ENCODE data around the gene DENND5B. TPM values are rescaled to one million over a fixed set of nuclear protein-coding genes. Genes with fewer than 3 reads are reported as not detected.
A peak's percentile ranks its signal among the peaks of the same experiment; 100 is the strongest.
"Not testable (repeated sequence)": the region's sequence is repeated elsewhere in the genome, so short reads cannot be mapped to it uniquely, and the experiment has no call there.

The DENND5B gene
- total and polyA plus RNA-seq, 10 of the 15 experiments (the other 5 are each of a cell fraction or from before 2014, with no cell fraction given) = 0.39 to 32.5 (median 20.6) TPM

DNA sequence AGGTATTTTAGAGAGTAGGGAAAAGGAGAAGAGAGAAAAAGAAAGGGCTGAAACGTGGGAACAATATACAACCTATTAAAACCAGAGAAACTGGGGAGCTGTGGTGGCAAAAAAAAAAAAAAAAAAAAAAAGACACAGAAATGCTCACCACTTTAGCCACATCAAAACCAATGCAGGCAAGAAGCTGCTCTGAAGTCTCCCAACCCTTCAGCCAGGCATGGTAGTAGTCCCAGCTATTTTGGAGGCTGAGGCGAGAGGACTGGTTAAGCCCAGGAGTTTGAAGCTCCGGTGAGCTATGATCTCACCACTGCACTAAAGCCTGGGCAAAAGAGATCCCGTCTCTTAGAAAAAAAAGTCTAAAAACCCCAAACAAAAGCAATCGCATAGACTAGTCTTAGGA is 33.2 kb downstream of the DENND5B start:
- H3K9me3 ChIP-seq (replicated peaks; ENCODE audit: control insufficient read depth, insufficient read depth, low read length) = peaks cover 3% of the 10 kb centered on the region; the same call in 2 of the 3 replicates
- BruUV-seq (replicated peaks) = no TSS peak
- ATAC-seq = no peak
- 0 out of 2 replicates have a peak, but pooled peaks cover 5% of the 10 kb centered on the region for H3K4me1 ChIP-seq (ENCODE audit: control insufficient read depth, insufficient read depth, low read length)
- ChIA-PET POLR2A (interaction anchor here (0.7 kb wide), 1 partner anchor 398 kb away, joined by 5 read pairs; no protein-coding TSS in a partner anchor), CTCF (no interaction called here), RAD21 (ENCODE audit: unreplicated experiment) (no interaction called here), SMC1A (ENCODE audit: uncharacterized antibody, unreplicated experiment) (no interaction called here)
- in situ Hi-C loops (cut with MboI) = no loop called here
- H3K27ac ChIP-seq (ENCODE audit: control insufficient read depth, insufficient read depth) = no peak overlapping the region
- peaks cover 50% of the 10 kb centered on the region for H3K79me2 ChIP-seq (ENCODE audit: control insufficient read depth, insufficient read depth, low read length)
- WGBS (ENCODE audit: insufficient coverage, insufficient replicate concordance, low lambda C conversion rate, missing lambda C conversion rate) = 98% methylated on average over 4 of the region's 5 CpGs
- DNase-seq (ENCODE audit: low read depth, low spot score) = no peak
- no peak for FAIRE-seq
- H3K36me3 ChIP-seq (ENCODE audit: control insufficient read depth in 2 of 2, insufficient read depth in 2 of 2, low read length in 1 of 2) = no peaks in the 10 kb centered on the region; a peak in 1 of 4 replicates
- no peak overlapping the region for H3K4me2 ChIP-seq (ENCODE audit: control insufficient read depth, insufficient read depth)
- no peak overlapping the region for H2AFZ ChIP-seq (ENCODE audit: control insufficient read depth, low read depth, low read length)
- intact Hi-C loops (cut with micrococcal nuclease; ENCODE audit: unreplicated experiment) = no loop called here
- H4K20me1 ChIP-seq (ENCODE audit: control insufficient read depth, insufficient read depth) = no peaks in the 10 kb centered on the region
- no peaks in the 10 kb centered on the region for H3K27me3 ChIP-seq (replicated peaks in 1 of 2; ENCODE audit: control insufficient read depth in 2 of 2, insufficient read depth in 2 of 2, low read length in 1 of 2)
- TF ChIP-seq EP300 (IDR thresholded peaks at IDR 0.05; ENCODE audit: borderline replicate concordance in 1 of 2, control insufficient read depth in 1 of 2, low read depth in 2 of 2, low read length in 2 of 2) = no peak
- no peak for TF ChIP-seq NR2F1 (conservative IDR thresholded peaks at IDR 0.05)
- 0 out of 2 replicates have a peak, but pooled peaks have one; percentile 26 for TF ChIP-seq TCF7 (IDR thresholded peaks at IDR 0.05; ENCODE audit: borderline replicate concordance)
- TF ChIP-seq RUNX3 (IDR thresholded peaks at IDR 0.05; ENCODE audit: low read length) = peak; percentile 41
- no peak for TF ChIP-seq CEBPB (IDR thresholded peaks at IDR 0.05; ENCODE audit: borderline replicate concordance in 1 of 2, low read depth in 2 of 2, low read length in 2 of 2)
- no peak overlapping the region for H3K9ac ChIP-seq (ENCODE audit: control insufficient read depth, insufficient read depth, low read length)
- H3K4me3 ChIP-seq = no peak overlapping the region

DNA sequence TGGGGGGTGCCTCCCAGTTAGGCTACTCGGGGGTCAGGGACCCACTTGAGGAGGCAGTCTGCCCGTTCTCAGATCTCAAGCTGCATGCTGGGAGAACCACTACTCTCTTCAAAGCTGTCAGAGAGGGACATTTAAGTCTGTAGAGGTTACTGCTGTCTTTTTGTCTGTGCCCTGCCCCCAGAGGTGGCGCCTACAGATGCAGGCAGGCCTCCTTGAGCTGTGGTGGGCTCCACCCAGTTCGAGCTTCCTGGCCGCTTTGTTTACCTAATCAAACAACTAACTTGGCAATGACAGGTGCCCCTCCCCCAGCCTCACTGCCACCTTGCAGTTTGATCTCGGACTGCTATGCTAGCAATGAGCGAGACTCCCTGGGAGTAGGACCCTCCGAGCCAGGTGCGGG is 35.5 kb downstream of the DENND5B start:
- ATAC-seq; H3K9me3 ChIP-seq (replicated peaks; ENCODE audit: control insufficient read depth, insufficient read depth, low read length); H3K4me3 ChIP-seq; H3K27me3 ChIP-seq (replicated peaks in 1 of 2; ENCODE audit: control insufficient read depth in 2 of 2, insufficient read depth in 2 of 2, low read length in 1 of 2); BruUV-seq (replicated peaks); DNase-seq (ENCODE audit: low read depth, low spot score); H3K9ac ChIP-seq (ENCODE audit: control insufficient read depth, insufficient read depth, low read length); H3K27ac ChIP-seq (ENCODE audit: control insufficient read depth, insufficient read depth); in situ Hi-C loops (cut with MboI); H3K36me3 ChIP-seq (ENCODE audit: control insufficient read depth in 2 of 2, insufficient read depth in 2 of 2, low read length in 1 of 2); H4K20me1 ChIP-seq (ENCODE audit: control insufficient read depth, insufficient read depth); H3K4me2 ChIP-seq (ENCODE audit: control insufficient read depth, insufficient read depth); intact Hi-C loops (cut with micrococcal nuclease; ENCODE audit: unreplicated experiment); CTCF ChIA-PET; FAIRE-seq; SMC1A ChIA-PET (ENCODE audit: uncharacterized antibody, unreplicated experiment); RAD21 ChIA-PET (ENCODE audit: unreplicated experiment); POLR2A ChIA-PET; H3K4me1 ChIP-seq (ENCODE audit: control insufficient read depth, insufficient read depth, low read length); H2AFZ ChIP-seq (ENCODE audit: control insufficient read depth, low read depth, low read length): not testable (repeated sequence)
- H3K79me2 ChIP-seq (ENCODE audit: control insufficient read depth, insufficient read depth, low read length) = peaks cover 27% of the 10 kb centered on the region
- 89% methylated on average over 9 of the region's 9 CpGs for WGBS (ENCODE audit: insufficient coverage, insufficient replicate concordance, low lambda C conversion rate, missing lambda C conversion rate)

GRCh38 chr12:31550590-31550989 is 40.3 kb downstream of the DENND5B start:
- intact Hi-C loops (cut with micrococcal nuclease; ENCODE audit: unreplicated experiment); BruUV-seq (replicated peaks); RAD21 ChIA-PET (ENCODE audit: unreplicated experiment); CTCF ChIA-PET; H2AFZ ChIP-seq (ENCODE audit: control insufficient read depth, low read depth, low read length); H3K79me2 ChIP-seq (ENCODE audit: control insufficient read depth, insufficient read depth, low read length); H3K4me3 ChIP-seq; SMC1A ChIA-PET (ENCODE audit: uncharacterized antibody, unreplicated experiment); H3K9ac ChIP-seq (ENCODE audit: control insufficient read depth, insufficient read depth, low read length); H3K27me3 ChIP-seq (replicated peaks in 1 of 2; ENCODE audit: control insufficient read depth in 2 of 2, insufficient read depth in 2 of 2, low read length in 1 of 2); FAIRE-seq; DNase-seq (ENCODE audit: low read depth, low spot score); H3K27ac ChIP-seq (ENCODE audit: control insufficient read depth, insufficient read depth); H3K36me3 ChIP-seq (ENCODE audit: control insufficient read depth in 2 of 2, insufficient read depth in 2 of 2, low read length in 1 of 2); H3K9me3 ChIP-seq (replicated peaks; ENCODE audit: control insufficient read depth, insufficient read depth, low read length); POLR2A ChIA-PET; ATAC-seq; in situ Hi-C loops (cut with MboI); H4K20me1 ChIP-seq (ENCODE audit: control insufficient read depth, insufficient read depth); H3K4me1 ChIP-seq (ENCODE audit: control insufficient read depth, insufficient read depth, low read length); H3K4me2 ChIP-seq (ENCODE audit: control insufficient read depth, insufficient read depth): not testable (repeated sequence)
- WGBS (ENCODE audit: insufficient coverage, insufficient replicate concordance, low lambda C conversion rate, missing lambda C conversion rate) = 91% methylated on average over 3 of the region's 3 CpGs

All from GM12878 (cell line).